Erythroblast (primary cell): ENCODE data around the gene CSNK1E.

Experiments used
- GATA1 ChIP-seq: IDR thresholded peaks from 2 replicates; pipeline ENCODE4 v1.6.1; 2011; ENCODE audit warnings: low read depth, mild to moderate bottlenecking, control low read depth, low read length, moderate library complexity
- POLR2A ChIP-seq: IDR thresholded peaks from 2 replicates; pipeline ENCODE4 v1.6.1; 2011; ENCODE audit warnings: mild to moderate bottlenecking, low read length

- TF ChIP-seq POLR2A (no peak), GATA1 (no peak)
Observed at GRCh38 chr22:38260761-38261681, 56.2 kb downstream of the CSNK1E start.
